Stimulated activated CD4-positive, alpha-beta T cell treated with anti-CD3 and anti-CD28 coated beads, Interleukin-12 subunit alpha, Interleukin-12 subunit beta, amount 100 ng/mL, for 4 hours (primary cell): ENCODE data around the gene FCHO2.
"Not testable (repeated sequence)": the region's sequence is repeated elsewhere in the genome, so short reads cannot be mapped to it uniquely, and the experiment has no call there.

Experiments used
- DNase-seq: peaks from one replicate; pipeline ENCODE4 v3.0.0-alpha.2; 2020

Gene FCHO2

GRCh38 chr5:72955768-72956323 lies at the start of gene FCHO2:
Gene FCHO2 (plus strand): TSS chr5:72956041. CDS start chr5:72956097, 56 bp downstream.
- peak; percentile 99 for DNase-seq

- no peak for DNase-seq
Measured at GRCh38 chr5:72906806-72907205, 49.0 kb upstream of the FCHO2 start.

- no peak for DNase-seq
Measured at GRCh38 chr5:72908664-72909063, 47.2 kb upstream of the FCHO2 start.

- DNase-seq = no peak
Measured at GRCh38 chr5:72917371-72917776, 38.5 kb upstream of the FCHO2 start.

- DNase-seq = no peak
Measured at GRCh38 chr5:72920690-72921502, 34.9 kb upstream of the FCHO2 start.

GRCh38 chr5:72921886-72922285 lies 34.0 kb upstream of the FCHO2 start:
- DNase-seq = no peak

- DNase-seq = no peak
Measured at GRCh38 chr5:72922422-72922821, 33.4 kb upstream of the FCHO2 start.

- DNase-seq = no peak
Measured at GRCh38 chr5:72925336-72926010, 30.4 kb upstream of the FCHO2 start.

GRCh38 chr5:72932686-72933085 lies 23.2 kb upstream of the FCHO2 start:
- DNase-seq = not testable (repeated sequence)

GRCh38 chr5:72934953-72935725 lies 20.7 kb upstream of the FCHO2 start:
- DNase-seq = not testable (repeated sequence)

GRCh38 chr5:72936893-72937292 lies 18.9 kb upstream of the FCHO2 start:
- DNase-seq = no peak

GRCh38 chr5:72937517-72938061 lies 18.3 kb upstream of the FCHO2 start:
- no peak for DNase-seq

- DNase-seq = no peak
Measured at GRCh38 chr5:72938206-72938605, 17.6 kb upstream of the FCHO2 start.

- DNase-seq = no peak
Measured at GRCh38 chr5:72940082-72940481, 15.8 kb upstream of the FCHO2 start.

- no peak for DNase-seq
Measured at GRCh38 chr5:72943307-72943706, 12.5 kb upstream of the FCHO2 start.

- DNase-seq = no peak
Measured at GRCh38 chr5:72947498-72947897, 8.3 kb upstream of the FCHO2 start.

- DNase-seq = no peak
Measured at GRCh38 chr5:72949481-72949880, 6.4 kb upstream of the FCHO2 start.

GRCh38 chr5:72951671-72952468 lies 4.0 kb upstream of the FCHO2 start:
- DNase-seq = no peak

- DNase-seq = no peak
Measured at GRCh38 chr5:72954389-72954788, 1.5 kb upstream of the FCHO2 start.

GRCh38 chr5:72955143-72955767 lies 586 bp upstream of the FCHO2 start:
- no peak for DNase-seq

GRCh38 chr5:72956324-72957140 lies 691 bp downstream of the FCHO2 start:
- DNase-seq = peak; percentile 9
